ENCODE data around the gene LPIN1.

LPIN1 gene

DNA sequence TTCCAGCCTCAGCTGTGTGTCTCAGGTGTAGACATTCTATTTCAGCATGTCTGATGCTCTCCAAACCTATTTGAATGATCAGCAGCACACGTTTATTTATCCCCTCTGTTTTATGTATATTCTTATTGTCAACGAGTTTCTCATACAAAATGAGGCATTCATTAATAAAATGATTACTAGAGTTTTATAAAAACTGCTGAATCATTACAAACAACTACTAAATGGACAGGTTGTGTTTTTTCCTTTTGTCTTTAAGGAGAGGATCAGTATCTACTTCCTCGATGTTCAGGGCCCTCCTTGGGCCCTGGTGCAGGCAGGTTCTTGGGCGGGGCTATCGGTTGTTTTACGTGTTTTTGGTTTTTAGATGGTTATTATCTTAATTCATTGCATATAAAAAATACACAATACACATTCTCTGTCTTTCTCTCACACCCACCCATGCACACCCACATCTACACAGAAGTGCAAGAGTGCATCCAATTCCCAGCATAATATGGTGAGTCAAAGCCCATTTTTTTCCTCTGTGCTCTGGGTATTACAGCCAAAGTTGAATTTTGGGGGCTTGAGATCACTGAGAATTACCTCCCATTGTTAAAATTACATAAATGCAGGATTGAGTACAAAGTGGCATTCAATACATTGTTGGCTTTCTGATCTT, 24.2 kb downstream of the LPIN1 start:
- TF ChIP-seq, protein P1, sequence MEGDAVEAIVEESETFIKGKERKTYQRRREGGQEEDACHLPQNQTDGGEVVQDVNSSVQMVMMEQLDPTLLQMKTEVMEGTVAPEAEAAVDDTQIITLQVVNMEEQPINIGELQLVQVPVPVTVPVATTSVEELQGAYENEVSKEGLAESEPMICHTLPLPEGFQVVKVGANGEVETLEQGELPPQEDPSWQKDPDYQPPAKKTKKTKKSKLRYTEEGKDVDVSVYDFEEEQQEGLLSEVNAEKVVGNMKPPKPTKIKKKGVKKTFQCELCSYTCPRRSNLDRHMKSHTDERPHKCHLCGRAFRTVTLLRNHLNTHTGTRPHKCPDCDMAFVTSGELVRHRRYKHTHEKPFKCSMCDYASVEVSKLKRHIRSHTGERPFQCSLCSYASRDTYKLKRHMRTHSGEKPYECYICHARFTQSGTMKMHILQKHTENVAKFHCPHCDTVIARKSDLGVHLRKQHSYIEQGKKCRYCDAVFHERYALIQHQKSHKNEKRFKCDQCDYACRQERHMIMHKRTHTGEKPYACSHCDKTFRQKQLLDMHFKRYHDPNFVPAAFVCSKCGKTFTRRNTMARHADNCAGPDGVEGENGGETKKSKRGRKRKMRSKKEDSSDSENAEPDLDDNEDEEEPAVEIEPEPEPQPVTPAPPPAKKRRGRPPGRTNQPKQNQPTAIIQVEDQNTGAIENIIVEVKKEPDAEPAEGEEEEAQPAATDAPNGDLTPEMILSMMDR (IDR thresholded peaks at IDR 0.05; ENCODE audit: borderline replicate concordance, insufficient read depth, low read depth, low read length): no peak
- no peak overlapping the region for H3K4me3 ChIP-seq (ENCODE audit: low read depth, low read length)

DNA sequence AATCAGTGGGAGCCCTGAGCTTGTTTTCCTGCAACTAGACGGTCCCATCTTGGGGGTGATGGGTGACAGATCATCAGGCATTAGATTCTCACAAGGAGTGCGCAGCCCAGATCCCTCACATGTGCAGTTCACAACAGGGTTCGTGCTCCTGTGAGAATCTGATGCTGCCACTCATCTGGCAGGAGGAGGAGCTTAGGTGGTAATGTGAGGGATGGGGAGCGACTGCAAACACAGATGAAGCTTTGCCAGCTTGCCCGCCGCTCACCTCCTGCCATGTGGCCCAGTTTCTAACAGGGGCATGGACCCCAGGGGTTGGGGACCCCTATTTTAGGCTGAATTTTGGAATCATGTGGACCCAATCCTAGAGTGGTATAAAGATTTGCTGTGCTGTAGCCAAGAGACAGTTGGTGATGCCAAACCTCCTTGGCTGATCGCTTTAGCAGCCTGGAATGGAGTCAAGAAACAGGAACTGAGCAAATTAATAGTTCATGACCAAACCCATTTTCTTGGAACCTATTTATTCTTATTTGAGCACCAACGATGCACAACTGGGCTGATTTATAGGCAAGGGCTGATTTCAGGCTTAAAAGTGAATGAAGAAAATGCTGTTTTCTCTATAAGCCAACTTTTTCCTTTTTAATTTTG, 25.7 kb downstream of the LPIN1 start:
- TF ChIP-seq, protein P1 (IDR thresholded peaks at IDR 0.05; ENCODE audit: borderline replicate concordance, insufficient read depth, low read depth, low read length): no peak
- no peak overlapping the region for H3K4me3 ChIP-seq (ENCODE audit: low read depth, low read length)

DNA sequence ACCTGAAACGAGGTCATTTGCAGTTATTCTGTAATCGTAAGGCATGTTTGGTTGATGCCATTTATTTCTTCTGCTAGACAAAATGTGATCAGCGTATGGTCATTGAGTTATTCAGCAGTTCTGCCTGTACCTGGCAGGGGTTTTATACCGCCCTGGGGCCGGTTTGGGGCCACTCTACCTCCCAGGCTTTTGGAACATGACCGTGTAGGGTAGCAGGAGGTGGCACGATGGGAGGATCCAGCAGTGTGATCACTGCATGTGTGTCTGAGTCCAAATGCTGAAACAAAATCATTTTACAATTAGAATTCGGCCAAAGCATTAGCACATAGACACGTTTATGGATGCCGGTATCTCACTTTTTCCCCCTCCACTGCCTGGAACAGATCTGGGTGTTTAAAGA, 26.7 kb downstream of the LPIN1 start:
- no peak overlapping the region for H3K4me3 ChIP-seq (ENCODE audit: low read depth, low read length)
- TF ChIP-seq, protein P1 (IDR thresholded peaks at IDR 0.05; ENCODE audit: borderline replicate concordance, insufficient read depth, low read depth, low read length): no peak

DNA sequence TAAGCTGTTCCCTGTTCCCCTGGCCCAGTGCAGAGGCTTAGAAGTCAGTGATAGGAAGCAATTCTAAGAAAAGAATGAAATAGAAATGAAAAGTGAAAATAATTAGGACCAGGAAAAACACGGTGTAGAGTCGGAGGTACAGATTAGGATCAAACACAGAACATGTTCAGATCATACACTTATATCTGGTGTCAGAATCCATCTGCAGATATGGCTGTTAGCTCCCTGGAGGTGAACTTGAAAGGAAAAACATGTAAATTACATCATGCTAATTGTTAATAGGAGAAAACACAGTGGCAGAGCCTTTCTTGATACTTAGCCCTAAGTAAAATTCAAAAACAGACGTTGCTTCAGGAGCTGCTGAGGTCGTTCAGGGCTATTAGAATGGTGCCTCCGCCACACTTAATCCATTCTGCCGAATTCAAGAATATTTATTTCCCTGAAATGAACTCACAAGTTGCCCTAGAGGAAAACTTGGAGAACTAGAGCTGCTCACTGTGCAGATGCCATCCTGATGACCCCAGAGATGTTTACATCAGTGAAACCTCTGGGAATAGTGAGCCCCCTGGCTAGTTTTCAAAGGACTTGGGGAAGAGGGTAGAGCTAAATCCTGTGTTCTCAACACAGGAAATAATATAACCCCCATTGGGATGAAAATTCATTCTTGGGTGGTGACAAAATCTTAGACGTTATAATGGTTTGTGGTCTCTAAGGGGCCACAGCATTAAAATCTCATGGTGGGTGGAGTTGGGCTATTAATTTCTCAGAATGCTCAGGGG, 27.5 kb downstream of the LPIN1 start:
- no peak overlapping the region for H3K4me3 ChIP-seq (ENCODE audit: low read depth, low read length)
- TF ChIP-seq, protein P1 (IDR thresholded peaks at IDR 0.05; ENCODE audit: borderline replicate concordance, insufficient read depth, low read depth, low read length): no peak

- H3K4me3 ChIP-seq (ENCODE audit: low read depth, low read length): no peak overlapping the region
- TF ChIP-seq, protein P1 (IDR thresholded peaks at IDR 0.05; ENCODE audit: borderline replicate concordance, insufficient read depth, low read depth, low read length): no peak
Measured at GRCh38 chr2:11774600-11774999, 28.2 kb downstream of the LPIN1 start.

GRCh38 chr2:11775384-11775783, 29.0 kb downstream of the LPIN1 start:
- no peak overlapping the region for H3K4me3 ChIP-seq (ENCODE audit: low read depth, low read length)
- TF ChIP-seq, protein P1 (IDR thresholded peaks at IDR 0.05; ENCODE audit: borderline replicate concordance, insufficient read depth, low read depth, low read length): no peak

Data from GM12875 (cell line).